ENCODE results near the gene CGN.

The CGN gene

DNA sequence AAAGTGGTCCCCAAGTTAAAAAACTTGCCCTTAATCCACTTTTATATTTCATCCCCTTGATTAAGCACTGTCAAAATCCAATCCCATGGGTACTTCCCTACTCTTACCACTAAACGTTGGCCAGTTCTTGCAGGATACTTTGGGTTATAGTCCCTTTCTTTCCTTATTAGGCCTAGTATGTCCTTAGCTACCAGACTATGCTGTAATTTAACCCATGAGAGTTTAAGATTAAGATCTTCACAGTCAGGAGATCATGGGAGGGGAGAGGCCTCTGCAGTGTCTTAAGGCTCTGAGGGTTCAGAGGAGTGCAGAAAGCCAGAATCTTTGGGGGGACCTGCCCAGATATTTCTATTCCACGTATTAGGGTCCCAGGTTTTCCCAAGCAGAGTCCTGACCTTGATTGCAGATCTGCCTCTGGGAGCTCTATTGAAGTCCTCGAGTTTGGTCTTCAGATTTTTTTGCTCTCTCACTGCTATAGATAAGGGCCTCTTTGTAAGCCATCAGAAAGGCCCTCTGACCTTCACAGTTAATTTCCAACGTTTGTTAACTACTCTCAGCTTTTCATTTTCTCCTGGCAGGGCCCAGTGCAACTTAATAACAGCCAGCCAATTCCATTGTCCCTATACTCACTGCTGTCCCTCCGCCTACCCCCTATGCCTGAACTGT, 9.0 kb upstream of the CGN start:
- TF ChIP-seq, protein P1, sequence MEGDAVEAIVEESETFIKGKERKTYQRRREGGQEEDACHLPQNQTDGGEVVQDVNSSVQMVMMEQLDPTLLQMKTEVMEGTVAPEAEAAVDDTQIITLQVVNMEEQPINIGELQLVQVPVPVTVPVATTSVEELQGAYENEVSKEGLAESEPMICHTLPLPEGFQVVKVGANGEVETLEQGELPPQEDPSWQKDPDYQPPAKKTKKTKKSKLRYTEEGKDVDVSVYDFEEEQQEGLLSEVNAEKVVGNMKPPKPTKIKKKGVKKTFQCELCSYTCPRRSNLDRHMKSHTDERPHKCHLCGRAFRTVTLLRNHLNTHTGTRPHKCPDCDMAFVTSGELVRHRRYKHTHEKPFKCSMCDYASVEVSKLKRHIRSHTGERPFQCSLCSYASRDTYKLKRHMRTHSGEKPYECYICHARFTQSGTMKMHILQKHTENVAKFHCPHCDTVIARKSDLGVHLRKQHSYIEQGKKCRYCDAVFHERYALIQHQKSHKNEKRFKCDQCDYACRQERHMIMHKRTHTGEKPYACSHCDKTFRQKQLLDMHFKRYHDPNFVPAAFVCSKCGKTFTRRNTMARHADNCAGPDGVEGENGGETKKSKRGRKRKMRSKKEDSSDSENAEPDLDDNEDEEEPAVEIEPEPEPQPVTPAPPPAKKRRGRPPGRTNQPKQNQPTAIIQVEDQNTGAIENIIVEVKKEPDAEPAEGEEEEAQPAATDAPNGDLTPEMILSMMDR (IDR thresholded peaks at IDR 0.05) = no peak

DNA sequence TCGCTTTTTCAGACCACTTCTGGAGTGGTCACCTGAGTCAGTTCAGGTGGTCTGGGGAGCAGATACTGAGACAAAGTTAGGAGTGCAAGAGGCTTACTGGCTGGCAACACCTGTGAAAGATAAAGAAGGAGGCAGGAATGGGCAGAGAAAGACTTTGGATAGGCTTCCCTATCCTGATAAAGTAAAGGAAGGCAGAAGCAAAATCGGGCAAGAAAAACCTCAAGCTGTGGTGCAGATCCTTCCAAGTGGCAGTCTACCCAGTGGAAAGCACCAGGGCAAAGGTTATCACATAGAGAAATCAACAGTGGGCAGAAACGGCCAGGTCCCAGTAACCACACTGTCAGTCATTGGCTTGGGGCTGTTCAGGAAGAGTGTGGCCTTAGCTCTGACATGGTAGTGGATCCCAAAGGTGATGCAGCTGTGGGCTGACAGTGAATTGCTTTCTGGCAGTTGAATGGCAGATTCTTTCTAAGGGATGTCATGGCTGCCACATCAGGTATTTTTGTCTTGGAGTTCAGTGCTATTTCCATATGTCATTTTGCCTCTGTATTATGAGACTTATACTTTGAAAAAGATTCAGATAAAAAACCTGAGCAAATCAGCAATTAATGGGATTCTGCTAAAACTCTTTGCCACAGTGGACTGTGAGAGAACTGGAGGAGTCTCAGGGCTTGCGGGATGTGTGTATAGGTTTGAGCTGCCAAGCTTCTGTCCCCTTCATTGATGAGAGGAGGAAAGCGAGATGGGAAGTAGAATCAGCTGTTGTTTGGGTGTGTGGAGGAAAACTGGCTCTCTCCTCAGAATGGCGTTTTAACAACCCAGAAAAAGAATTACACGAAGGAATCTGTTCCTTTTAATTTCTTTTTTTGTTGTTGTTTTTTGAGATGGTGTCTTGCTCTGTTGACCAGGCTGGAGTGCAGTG, 8.1 kb upstream of the CGN start:
- TF ChIP-seq, protein P1 (IDR thresholded peaks at IDR 0.05) = no peak

DNA sequence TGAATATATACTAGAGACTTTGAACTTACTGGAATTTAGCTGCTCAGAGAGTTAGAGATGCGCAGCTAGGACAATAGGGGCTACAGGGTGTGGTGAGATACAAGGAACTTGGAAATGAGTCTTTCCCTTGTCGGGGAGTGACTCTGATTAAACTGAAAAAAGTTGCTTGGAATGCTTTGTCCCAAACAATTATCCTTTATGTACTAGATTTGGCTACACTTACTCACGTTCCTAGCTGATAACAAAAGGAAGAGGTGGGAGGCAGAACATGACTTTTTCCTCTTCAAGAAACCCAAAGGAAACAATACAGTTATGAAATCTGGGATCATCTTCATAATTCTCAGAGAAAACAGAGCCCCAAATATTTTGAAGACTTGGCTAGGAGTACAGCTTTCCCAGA, 6.9 kb upstream of the CGN start:
- TF ChIP-seq, protein P1 (IDR thresholded peaks at IDR 0.05) = no peak

DNA sequence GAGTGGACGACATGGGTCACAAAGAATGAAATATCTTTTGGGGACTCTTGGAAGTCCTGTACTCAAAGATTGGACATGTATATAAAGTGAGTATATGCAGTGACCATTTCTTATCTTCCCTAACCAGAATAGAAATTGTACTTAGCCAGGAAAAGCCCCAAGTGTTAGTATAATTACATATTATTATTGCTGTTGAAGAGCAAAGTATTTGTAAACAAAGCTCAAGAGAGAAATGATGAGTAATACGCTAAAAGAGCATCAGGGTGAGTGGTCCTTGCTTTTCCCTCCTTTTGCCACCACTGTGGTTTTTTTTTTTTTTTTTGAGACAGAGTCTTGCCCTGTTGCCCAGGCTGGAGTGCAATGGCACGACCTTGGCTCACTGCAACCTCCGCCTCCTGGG, 6.4 kb upstream of the CGN start:
- TF ChIP-seq, protein P1 (IDR thresholded peaks at IDR 0.05) = no peak

DNA sequence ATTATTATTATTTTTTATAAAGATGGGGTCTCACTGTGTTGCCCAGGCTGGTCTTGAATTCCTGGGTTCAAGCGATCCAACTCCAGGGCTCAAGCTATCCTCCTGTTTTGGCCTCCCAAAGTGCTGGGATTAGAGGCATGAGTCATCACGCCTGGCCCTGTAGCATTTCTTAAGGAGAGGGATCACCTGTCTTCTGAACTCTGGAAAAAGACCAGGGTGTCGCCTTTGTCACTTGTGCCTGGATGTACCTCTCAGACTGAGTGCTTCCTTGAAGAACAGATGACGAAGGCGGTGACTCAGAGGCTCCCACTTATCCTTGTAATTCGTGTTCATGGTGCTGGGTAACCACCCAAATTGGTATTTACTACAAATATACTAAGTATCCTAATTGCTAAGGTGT, 2.4 kb upstream of the CGN start:
- TF ChIP-seq, protein P1 (IDR thresholded peaks at IDR 0.05) = no peak

DNA sequence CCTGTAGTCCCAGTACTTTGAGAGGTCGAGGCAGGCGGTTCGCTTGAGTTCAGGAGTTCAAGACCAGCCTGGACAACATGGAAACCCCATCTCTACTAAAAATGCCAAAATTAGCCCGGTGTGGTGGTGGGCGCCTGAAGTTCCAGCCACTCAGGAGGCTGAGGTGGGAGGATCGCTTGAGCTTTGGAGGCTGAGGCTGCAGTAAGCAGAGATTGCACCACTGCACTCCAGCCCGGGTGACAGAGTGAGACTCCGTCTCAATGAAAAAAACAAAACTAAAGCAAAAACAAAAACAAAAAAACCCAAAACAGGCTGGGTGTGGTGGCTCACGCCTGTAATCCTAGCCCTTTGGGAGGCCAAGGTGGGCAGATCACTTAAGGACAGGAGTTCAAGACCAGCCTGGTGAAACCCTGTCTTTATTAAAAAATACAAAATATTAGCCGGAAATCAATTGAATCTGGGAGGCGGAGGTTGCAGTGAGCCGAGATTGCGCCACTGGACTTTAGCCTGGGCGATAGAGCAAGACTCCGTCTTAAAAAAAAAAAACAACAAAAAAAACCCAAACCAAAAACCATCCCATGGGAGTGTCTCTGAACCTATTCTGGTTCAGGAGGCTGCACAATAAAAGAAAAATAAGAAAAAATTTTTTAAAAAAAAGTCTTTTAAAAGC, 1.7 kb upstream of the CGN start:
- TF ChIP-seq, protein P1 (IDR thresholded peaks at IDR 0.05) = no peak

DNA sequence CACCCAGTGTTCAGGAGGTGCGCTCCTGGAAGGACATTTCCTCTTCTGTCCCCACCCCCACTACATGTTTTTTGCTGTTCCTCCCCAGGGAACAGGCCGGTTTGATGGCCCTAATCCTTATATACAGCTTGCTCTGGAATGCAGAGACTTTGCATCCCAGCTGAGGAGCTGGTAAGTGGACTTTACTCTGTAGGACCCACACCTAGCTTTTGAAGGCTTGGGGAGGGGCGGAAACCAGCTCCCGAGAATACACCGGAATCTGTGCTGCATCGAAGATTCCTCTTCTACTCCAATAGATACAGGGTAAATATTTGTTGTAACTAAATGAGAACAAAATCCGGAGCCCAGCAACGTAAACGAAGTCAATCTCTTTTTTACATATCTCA, 1.2 kb upstream of the CGN start:
- TF ChIP-seq, protein P1 (IDR thresholded peaks at IDR 0.05) = no peak

Measured in LNCAP (cell line).